Panc1 (cell line): ENCODE results near the gene SIRPB2.

Experiments used
- POLR2AphosphoS5 ChIP-seq: IDR thresholded peaks from 2 replicates; pipeline ENCODE4 v1.6.1; 2012; ENCODE audit warnings: mild to moderate bottlenecking, low read depth, low read length, moderate library complexity
- SIN3A ChIP-seq: IDR thresholded peaks from 2 replicates; pipeline ENCODE4 v1.6.1; 2012; ENCODE audit warnings: low read depth, mild to moderate bottlenecking, low read length, moderate library complexity, borderline replicate concordance; ENCODE audit not compliant: insufficient read depth
- TCF7L2 ChIP-seq: IDR thresholded peaks from 2 replicates; pipeline ENCODE4 v1.6.1; 2011; ENCODE audit warnings: mild to moderate bottlenecking, low read depth, low read length, inconsistent platforms
- TF ChIP-seq, protein P1 (sequence below): fragments of 450-650 bp; IDR thresholded peaks from 2 replicates; pipeline ENCODE4 v1.5.1; 2017; ENCODE audit warnings: mild to moderate bottlenecking
- TF ChIP-seq, protein P2 (sequence below), 2 experiments: IDR thresholded peaks; 2 replicates each; pipeline ENCODE4 v1.6.1; 2011 to 2012; ENCODE audit warnings: low read depth in 2 of 2, control low read depth in 1 of 2, low read length in 1 of 2, mild to moderate bottlenecking in 1 of 2, moderate library complexity in 1 of 2; ENCODE audit not compliant: insufficient read depth in 1 of 2

GRCh38 chr20:1507276-1507675, 16.1 kb upstream of the SIRPB2 start:
- TF ChIP-seq, protein P1, sequence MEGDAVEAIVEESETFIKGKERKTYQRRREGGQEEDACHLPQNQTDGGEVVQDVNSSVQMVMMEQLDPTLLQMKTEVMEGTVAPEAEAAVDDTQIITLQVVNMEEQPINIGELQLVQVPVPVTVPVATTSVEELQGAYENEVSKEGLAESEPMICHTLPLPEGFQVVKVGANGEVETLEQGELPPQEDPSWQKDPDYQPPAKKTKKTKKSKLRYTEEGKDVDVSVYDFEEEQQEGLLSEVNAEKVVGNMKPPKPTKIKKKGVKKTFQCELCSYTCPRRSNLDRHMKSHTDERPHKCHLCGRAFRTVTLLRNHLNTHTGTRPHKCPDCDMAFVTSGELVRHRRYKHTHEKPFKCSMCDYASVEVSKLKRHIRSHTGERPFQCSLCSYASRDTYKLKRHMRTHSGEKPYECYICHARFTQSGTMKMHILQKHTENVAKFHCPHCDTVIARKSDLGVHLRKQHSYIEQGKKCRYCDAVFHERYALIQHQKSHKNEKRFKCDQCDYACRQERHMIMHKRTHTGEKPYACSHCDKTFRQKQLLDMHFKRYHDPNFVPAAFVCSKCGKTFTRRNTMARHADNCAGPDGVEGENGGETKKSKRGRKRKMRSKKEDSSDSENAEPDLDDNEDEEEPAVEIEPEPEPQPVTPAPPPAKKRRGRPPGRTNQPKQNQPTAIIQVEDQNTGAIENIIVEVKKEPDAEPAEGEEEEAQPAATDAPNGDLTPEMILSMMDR = no peak
- TF ChIP-seq SIN3A (no peak), POLR2AphosphoS5 (no peak), TCF7L2 (no peak)
- TF ChIP-seq, protein P2, sequence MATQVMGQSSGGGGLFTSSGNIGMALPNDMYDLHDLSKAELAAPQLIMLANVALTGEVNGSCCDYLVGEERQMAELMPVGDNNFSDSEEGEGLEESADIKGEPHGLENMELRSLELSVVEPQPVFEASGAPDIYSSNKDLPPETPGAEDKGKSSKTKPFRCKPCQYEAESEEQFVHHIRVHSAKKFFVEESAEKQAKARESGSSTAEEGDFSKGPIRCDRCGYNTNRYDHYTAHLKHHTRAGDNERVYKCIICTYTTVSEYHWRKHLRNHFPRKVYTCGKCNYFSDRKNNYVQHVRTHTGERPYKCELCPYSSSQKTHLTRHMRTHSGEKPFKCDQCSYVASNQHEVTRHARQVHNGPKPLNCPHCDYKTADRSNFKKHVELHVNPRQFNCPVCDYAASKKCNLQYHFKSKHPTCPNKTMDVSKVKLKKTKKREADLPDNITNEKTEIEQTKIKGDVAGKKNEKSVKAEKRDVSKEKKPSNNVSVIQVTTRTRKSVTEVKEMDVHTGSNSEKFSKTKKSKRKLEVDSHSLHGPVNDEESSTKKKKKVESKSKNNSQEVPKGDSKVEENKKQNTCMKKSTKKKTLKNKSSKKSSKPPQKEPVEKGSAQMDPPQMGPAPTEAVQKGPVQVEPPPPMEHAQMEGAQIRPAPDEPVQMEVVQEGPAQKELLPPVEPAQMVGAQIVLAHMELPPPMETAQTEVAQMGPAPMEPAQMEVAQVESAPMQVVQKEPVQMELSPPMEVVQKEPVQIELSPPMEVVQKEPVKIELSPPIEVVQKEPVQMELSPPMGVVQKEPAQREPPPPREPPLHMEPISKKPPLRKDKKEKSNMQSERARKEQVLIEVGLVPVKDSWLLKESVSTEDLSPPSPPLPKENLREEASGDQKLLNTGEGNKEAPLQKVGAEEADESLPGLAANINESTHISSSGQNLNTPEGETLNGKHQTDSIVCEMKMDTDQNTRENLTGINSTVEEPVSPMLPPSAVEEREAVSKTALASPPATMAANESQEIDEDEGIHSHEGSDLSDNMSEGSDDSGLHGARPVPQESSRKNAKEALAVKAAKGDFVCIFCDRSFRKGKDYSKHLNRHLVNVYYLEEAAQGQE (IDR thresholded peaks at IDR 0.05; ENCODE audit: insufficient read depth in 1 of 2, low read depth in 2 of 2, low read length in 1 of 2) = no peak
